WTC11 (cell line): ENCODE measurements around the gene FOXD4. TPM values are rescaled to one million over a fixed set of nuclear protein-coding genes. Genes with fewer than 3 reads are reported as not detected.
"Not testable (repeated sequence)": the region's sequence is repeated elsewhere in the genome, so short reads cannot be mapped to it uniquely, and the experiment has no call there.

Experiments used
- ATAC-seq: fragments of 200-7000 bp; cut with Tn5 transposase; 2 replicates; pipeline ENCODE4 v1.10.0; 2021; ENCODE audit warnings: mild to moderate bottlenecking, moderate library complexity
- CTCF ChIA-PET: fragments of 300-600 bp; sonication (Branson Sonifier 250); formaldehyde crosslinking; loops from one replicate; lab custom pipeline; 2021; ENCODE audit warnings: antibody characterized with exemption; lab: Charles Lee
- POLR2A ChIA-PET: fragments of 350-600 bp; sonication (Branson Sonifier 250); formaldehyde crosslinking; loops from one replicate; lab custom pipeline; 2021; ENCODE audit warnings: antibody characterized with exemption; lab: Charles Lee
- DNase-seq: peaks from one replicate; pipeline ENCODE4 v3.0.0; 2021; ENCODE audit warnings: low spot score
- H3K27ac Mint-ChIP-seq: 2 replicates; pipeline ENCODE4 v1.8.0; 2021; ENCODE audit warnings: mixed read lengths
- H3K27me3 Mint-ChIP-seq: 2 replicates; pipeline ENCODE4 v1.8.0; 2021; ENCODE audit warnings: low read depth, mild to moderate bottlenecking, moderate library complexity, mixed read lengths
- H3K36me3 Mint-ChIP-seq: 2 replicates; pipeline ENCODE4 v1.8.0; 2021; ENCODE audit warnings: mixed read lengths
- H3K4me1 Mint-ChIP-seq: 2 replicates; pipeline ENCODE4 v1.8.0; 2022; ENCODE audit warnings: mixed read lengths
- H3K4me3 Mint-ChIP-seq: 2 replicates; pipeline ENCODE4 v1.8.0; 2021; ENCODE audit warnings: mild to moderate bottlenecking, moderate library complexity, mixed read lengths
- H3K9me3 Mint-ChIP-seq: 2 replicates; pipeline ENCODE4 v1.8.0; 2021; ENCODE audit warnings: mixed read lengths
- NFYB ChIP-seq: sonication (generic); formaldehyde crosslinking; conservative IDR thresholded peaks from 2 replicates; pipeline ENCODE4 v1.8.0; 2022; ENCODE audit warnings: low read depth, missing genetic modification reagents
- ZNF423 ChIP-seq: fragments of 250-450 bp; sonication (Bioruptor Pico); IDR thresholded peaks from 2 replicates; pipeline ENCODE4 v2.1.2; 2022; ENCODE audit warnings: mild to moderate bottlenecking, moderate library complexity
- total RNA-seq: library from RNA; stranded (reverse); gene quantifications from 3 replicates; pipeline ENCODE4 v1.2.3, GENCODE V29; 2021

FOXD4 gene
- total RNA-seq, 1 experiment from 2014 or later = 0.13 TPM

GRCh38 chr9:113468-114266 is 4.5 kb downstream of the FOXD4 start:
- Mint-ChIP-seq H3K4me1 (peaks cover 16% of the 10 kb centered on the region), H3K27me3 (peaks cover 94% of the 10 kb centered on the region), H3K4me3 (peak overlapping the region; percentile 65)
- POLR2A ChIA-PET, H3K36me3 Mint-ChIP-seq, H3K27ac Mint-ChIP-seq, CTCF ChIA-PET, H3K9me3 Mint-ChIP-seq: not testable (repeated sequence)
- DNase-seq = peak; percentile 62
- ATAC-seq = peak; percentile 73
- peak; percentile 84 for TF ChIP-seq ZNF423 (CRISPR knock-in tag)

DNA sequence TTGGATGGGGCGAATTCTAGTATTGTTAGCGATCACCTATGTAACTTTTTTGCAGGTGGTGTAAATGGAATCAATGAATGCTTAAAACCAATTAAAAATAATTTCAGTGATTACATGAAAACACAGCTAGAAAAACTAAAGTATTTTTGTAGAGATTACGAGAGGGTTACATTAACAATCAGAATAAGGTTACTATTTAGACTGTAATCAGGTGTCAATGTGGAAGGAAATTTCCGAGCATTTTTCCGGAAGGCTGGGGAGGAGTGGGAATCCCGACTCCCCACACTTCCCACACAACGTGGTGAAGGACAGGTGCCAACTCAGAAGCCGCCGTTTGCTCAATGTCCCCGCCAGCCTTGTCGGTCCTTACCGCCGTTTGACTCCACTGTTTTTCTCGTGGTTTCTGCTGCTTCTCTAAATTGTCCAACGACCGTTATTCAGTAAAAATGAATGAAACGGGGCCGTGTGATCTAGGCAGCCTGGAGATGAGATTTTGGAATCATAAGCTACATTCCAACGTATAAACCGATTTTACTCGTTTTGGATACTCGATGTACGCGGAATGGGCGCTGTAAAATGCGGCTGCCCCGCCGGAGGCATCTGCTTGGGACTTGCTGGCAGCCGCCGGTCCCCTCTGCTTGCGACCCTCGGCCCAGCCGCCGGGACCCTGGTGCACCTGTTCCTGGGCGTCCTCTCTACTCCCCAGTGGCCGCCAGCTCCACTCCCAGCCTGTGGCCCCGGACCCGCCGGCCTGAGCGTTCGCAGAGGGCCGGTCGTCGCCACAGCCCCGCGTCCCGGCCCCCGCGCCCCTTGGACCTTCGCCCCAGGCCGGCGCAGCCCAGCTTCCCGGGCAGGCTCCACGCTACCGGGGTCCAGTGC is 5.4 kb downstream of the FOXD4 start:
- peaks cover 94% of the 10 kb centered on the region for H3K27me3 Mint-ChIP-seq
- H3K9me3 Mint-ChIP-seq, H3K27ac Mint-ChIP-seq, POLR2A ChIA-PET, H3K36me3 Mint-ChIP-seq, DNase-seq, CTCF ChIA-PET: not testable (repeated sequence)
- H3K4me1 Mint-ChIP-seq = peaks cover 16% of the 10 kb centered on the region
- H3K4me3 Mint-ChIP-seq = peak overlapping the region; percentile 37
- peak; percentile 1; the same call in 1 of the 2 replicates for ATAC-seq

- Mint-ChIP-seq H3K4me1 (peaks cover 11% of the 10 kb centered on the region), H3K27me3 (peaks cover 90% of the 10 kb centered on the region)
- H3K9me3 Mint-ChIP-seq = not testable (repeated sequence)
These were observed 7.5 kb downstream of the FOXD4 start for GRCh38 chr9:110672-111071.

DNA sequence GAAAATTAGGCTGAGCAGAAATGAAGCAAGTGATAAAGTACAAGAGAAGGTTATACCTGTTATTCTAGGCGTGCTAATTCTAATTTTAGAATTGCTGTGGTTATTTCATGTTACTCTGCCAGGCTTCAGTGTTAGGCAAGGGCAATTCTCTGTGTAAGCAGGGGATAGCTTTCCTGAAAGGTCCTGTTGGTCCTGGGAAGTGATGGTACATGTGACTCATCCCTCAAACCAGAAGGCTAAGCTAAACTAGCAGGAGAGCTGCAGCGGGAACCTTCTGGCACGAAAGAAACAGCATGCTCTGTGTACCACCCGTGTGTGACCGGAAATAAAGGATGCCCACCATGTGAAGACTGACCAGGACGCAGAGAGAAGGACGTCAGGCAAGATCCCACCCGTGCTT is 8.7 kb downstream of the FOXD4 start:
- POLR2A ChIA-PET, H3K27ac Mint-ChIP-seq, H3K4me3 Mint-ChIP-seq, H3K4me1 Mint-ChIP-seq, ATAC-seq, H3K9me3 Mint-ChIP-seq, DNase-seq, H3K36me3 Mint-ChIP-seq: not testable (repeated sequence)
- peaks cover 84% of the 10 kb centered on the region for H3K27me3 Mint-ChIP-seq
- CTCF ChIA-PET = interaction anchor here (1.1 kb wide), 1 partner anchor 37 kb away, joined by 3 read pairs; no protein-coding TSS in a partner anchor

More at GRCh38 chr9:110672-111071, 7.5 kb downstream of the FOXD4 start:
- H3K4me3 Mint-ChIP-seq, H3K27ac Mint-ChIP-seq, POLR2A ChIA-PET, ATAC-seq, H3K36me3 Mint-ChIP-seq, CTCF ChIA-PET, DNase-seq: not testable (repeated sequence)

GRCh38 chr9:108742-109495 is 9.3 kb downstream of the FOXD4 start:
- DNase-seq, H3K36me3 Mint-ChIP-seq, H3K4me3 Mint-ChIP-seq, H3K9me3 Mint-ChIP-seq, POLR2A ChIA-PET, H3K27ac Mint-ChIP-seq, H3K4me1 Mint-ChIP-seq: not testable (repeated sequence)
- ATAC-seq = peak; percentile 35
- CTCF ChIA-PET = interaction anchor here (1.1 kb wide), 1 partner anchor 36 kb away, joined by 3 read pairs; no protein-coding TSS in a partner anchor
- peaks cover 84% of the 10 kb centered on the region for H3K27me3 Mint-ChIP-seq

- H3K4me1 Mint-ChIP-seq, ATAC-seq, POLR2A ChIA-PET, H3K27ac Mint-ChIP-seq, H3K4me3 Mint-ChIP-seq, H3K9me3 Mint-ChIP-seq, DNase-seq, CTCF ChIA-PET, H3K36me3 Mint-ChIP-seq: not testable (repeated sequence)
- peaks cover 72% of the 10 kb centered on the region for H3K27me3 Mint-ChIP-seq
These were observed 12.2 kb downstream of the FOXD4 start for GRCh38 chr9:105991-106390.

DNA sequence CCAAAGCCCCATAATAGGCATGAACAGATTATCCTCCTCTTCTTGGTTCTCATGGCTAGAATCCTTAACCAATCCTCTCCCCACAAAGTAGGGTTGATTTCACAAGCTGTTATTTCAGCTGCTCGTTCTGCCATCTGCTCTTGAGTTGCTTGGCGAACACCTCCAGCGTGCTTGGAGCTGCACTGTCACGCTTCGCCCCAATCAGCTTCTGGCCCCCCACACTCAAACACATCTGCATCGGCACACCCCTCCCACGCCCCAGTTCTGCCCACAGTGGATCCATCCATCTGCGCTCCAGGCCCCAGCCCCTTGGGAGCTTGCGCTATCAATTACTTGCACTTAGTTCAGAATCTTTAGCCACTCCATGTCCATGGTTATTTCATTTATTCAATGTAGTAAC is 17.8 kb downstream of the FOXD4 start:
- H3K4me3 Mint-ChIP-seq, H3K27ac Mint-ChIP-seq, H3K9me3 Mint-ChIP-seq, ATAC-seq, H3K4me1 Mint-ChIP-seq, POLR2A ChIA-PET, H3K36me3 Mint-ChIP-seq, DNase-seq, CTCF ChIA-PET: not testable (repeated sequence)
- H3K27me3 Mint-ChIP-seq = peaks cover 26% of the 10 kb centered on the region

DNA sequence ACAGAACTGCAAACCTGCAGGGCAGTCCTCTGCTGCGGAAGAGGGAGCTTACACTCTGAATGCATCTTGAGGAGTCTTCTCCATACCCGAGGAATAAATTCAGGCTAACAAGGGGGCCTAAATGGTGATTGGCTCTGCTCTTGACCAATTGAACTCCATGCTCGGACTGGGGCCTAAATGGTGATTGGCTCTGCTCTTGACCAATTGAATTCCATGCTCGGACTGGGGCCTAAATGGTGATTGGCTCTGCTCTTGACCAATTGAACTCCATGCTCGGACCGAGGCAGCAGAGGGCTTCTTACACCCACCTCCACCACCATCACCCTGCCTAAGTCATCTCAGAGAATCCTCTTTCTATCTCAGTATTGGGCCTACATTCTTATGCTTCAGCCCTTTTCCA is 18.4 kb downstream of the FOXD4 start:
- H3K36me3 Mint-ChIP-seq, H3K9me3 Mint-ChIP-seq, H3K4me3 Mint-ChIP-seq, H3K27ac Mint-ChIP-seq, DNase-seq, CTCF ChIA-PET, POLR2A ChIA-PET, H3K4me1 Mint-ChIP-seq: not testable (repeated sequence)
- ATAC-seq = peak; percentile 74
- TF ChIP-seq NFYB (CRISPR knock-in tag) = peak; percentile 64
- H3K27me3 Mint-ChIP-seq = peaks cover 25% of the 10 kb centered on the region

GRCh38 chr9:98775-99174 is 19.4 kb downstream of the FOXD4 start:
- CTCF ChIA-PET, H3K4me3 Mint-ChIP-seq, H3K4me1 Mint-ChIP-seq, DNase-seq, ATAC-seq, H3K27ac Mint-ChIP-seq, POLR2A ChIA-PET, H3K36me3 Mint-ChIP-seq, H3K9me3 Mint-ChIP-seq: not testable (repeated sequence)
- H3K27me3 Mint-ChIP-seq = peaks cover 16% of the 10 kb centered on the region

DNA sequence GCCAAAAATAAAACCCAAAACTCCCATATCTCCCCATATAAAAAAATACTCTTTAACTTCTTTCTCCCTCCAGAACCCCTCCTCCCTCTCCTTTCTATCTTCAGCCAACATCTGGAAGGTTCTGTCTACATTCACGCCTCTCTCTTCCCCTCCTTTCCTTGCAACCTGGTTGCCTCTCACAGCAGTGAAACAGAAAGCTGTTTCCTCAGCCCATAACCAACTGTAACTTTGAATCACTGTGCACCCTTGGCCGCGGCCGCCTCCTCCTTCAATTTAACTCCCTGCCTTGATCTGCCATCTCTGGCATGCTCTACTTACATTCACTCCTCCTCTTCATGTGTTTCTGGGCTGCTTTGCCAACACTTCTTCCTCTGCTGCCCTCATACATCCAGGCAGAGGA is 23.2 kb downstream of the FOXD4 start:
- CTCF ChIA-PET = not testable (repeated sequence)

DNA sequence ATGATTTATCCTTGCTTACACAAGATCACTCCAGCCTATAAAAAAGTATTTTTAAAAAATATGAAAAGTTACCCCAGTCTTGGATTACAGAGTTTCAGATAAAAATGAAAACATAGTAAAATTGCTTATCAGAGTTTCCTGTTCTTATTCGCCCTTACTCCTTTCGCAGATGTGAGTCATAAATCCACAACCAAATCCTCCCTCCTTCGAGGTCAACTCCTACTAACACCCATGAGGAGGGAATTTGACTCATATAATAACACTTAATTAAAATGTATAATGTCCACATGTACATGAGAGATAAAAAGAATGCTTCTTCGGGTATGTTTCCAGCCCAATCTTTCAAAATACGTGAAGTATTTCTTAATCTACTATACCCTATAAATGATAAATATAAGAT is 23.9 kb downstream of the FOXD4 start:
- H3K27me3 Mint-ChIP-seq, ATAC-seq, POLR2A ChIA-PET, CTCF ChIA-PET, H3K36me3 Mint-ChIP-seq, H3K27ac Mint-ChIP-seq, H3K4me3 Mint-ChIP-seq, H3K4me1 Mint-ChIP-seq, DNase-seq, H3K9me3 Mint-ChIP-seq: not testable (repeated sequence)

More for the DNA sequence above, 23.2 kb downstream of the FOXD4 start:
- H3K9me3 Mint-ChIP-seq, H3K36me3 Mint-ChIP-seq, POLR2A ChIA-PET, H3K4me3 Mint-ChIP-seq, H3K27ac Mint-ChIP-seq, DNase-seq, ATAC-seq, H3K27me3 Mint-ChIP-seq, H3K4me1 Mint-ChIP-seq: not testable (repeated sequence)
